H1 (cell line): ENCODE results near the gene PNMA8B. TPM values are rescaled to one million over a fixed set of nuclear protein-coding genes. Genes with fewer than 3 reads are reported as not detected.

Experiments used
- CTCF ChIA-PET: fragments of 300-600 bp; sonication (Branson Sonifier 250); formaldehyde crosslinking; loops from one replicate; lab custom pipeline; 2021; ENCODE audit not compliant: partially characterized antibody; lab: Charles Lee
- POLR2A ChIA-PET: fragments of 300-600 bp; sonication (Branson Sonifier 250); formaldehyde crosslinking; loops from one replicate; lab custom pipeline; 2021; ENCODE audit warnings: inconsistent platforms; ENCODE audit not compliant: partially characterized antibody; lab: Charles Lee
- DNase-seq, 2 experiments: peaks; one replicate each; pipeline versions ENCODE4 v3.0.0 to v3.0.0-alpha.2; 2010 to 2022; ENCODE audit warnings: low spot score in 2 of 2, low read depth in 1 of 2, mixed read lengths in 1 of 2
- FAIRE-seq: peaks from 2 replicates; lab custom pipeline; 2011; peaks lifted over from hg19 to GRCh38; lab: Jason Lieb, UNC
- H2AFZ ChIP-seq: 2 replicates; pipeline ENCODE4 v1.8.1; 2012; ENCODE audit warnings: low read length, inconsistent platforms
- H2AK5ac ChIP-seq: 2 replicates; pipeline ENCODE4 v1.6.1; 2013; ENCODE audit warnings: low read depth, low read length
- H2BK120ac ChIP-seq: replicated peaks from 2 replicates; pipeline ENCODE3; 2013; ENCODE audit warnings: low read depth, low read length, inconsistent platforms
- H2BK12ac ChIP-seq: 2 replicates; pipeline ENCODE4 v1.6.1; 2013; ENCODE audit warnings: low read depth, low read length
- H2BK15ac ChIP-seq: 2 replicates; pipeline ENCODE4 v1.6.1; 2013; ENCODE audit warnings: low read length
- H2BK20ac ChIP-seq: 2 replicates; pipeline ENCODE4 v1.6.1; 2013; ENCODE audit warnings: low read length
- H2BK5ac ChIP-seq: 2 replicates; pipeline ENCODE4 v1.6.1; 2013; ENCODE audit warnings: low read depth, low read length
- H3K14ac ChIP-seq: 2 replicates; pipeline ENCODE4 v1.6.1; 2013; ENCODE audit warnings: inconsistent platforms; ENCODE audit not compliant: insufficient read length
- H3K18ac ChIP-seq: 2 replicates; pipeline ENCODE4 v1.6.1; 2013; ENCODE audit warnings: low read length; ENCODE audit errors: extremely low read depth
- H3K23ac ChIP-seq: 2 replicates; pipeline ENCODE4 v1.6.1; 2013; ENCODE audit warnings: inconsistent platforms; ENCODE audit not compliant: insufficient read length
- H3K23me2 ChIP-seq: 2 replicates; pipeline ENCODE4 v1.6.1; 2013; ENCODE audit warnings: low read depth, low read length
- H3K27ac ChIP-seq: 2 replicates; pipeline ENCODE4 v1.6.1; 2011; ENCODE audit warnings: low read depth, low read length, inconsistent platforms
- H3K27me3 ChIP-seq, 4 experiments: replicated peaks in 1 of 4; 1 replicate in 1 of 4; 2 replicates in 3 of 4; pipeline versions ENCODE4 v1.6.1 to v1.8.1; 2011 to 2013; ENCODE audit warnings: low read length in 3 of 4, mild to moderate bottlenecking in 3 of 4, inconsistent platforms in 2 of 4, mixed read lengths in 2 of 4, moderate library complexity in 1 of 4; ENCODE audit not compliant: control insufficient read depth in 3 of 4, insufficient read depth in 3 of 4; ENCODE audit errors: extremely low read depth in 1 of 4
- H3K36me3 ChIP-seq, 4 experiments: 2 replicates each; pipeline versions ENCODE4 v1.6.1 to v1.8.1; 2011 to 2013; ENCODE audit warnings: mild to moderate bottlenecking in 4 of 4, low read length in 3 of 4, moderate library complexity in 2 of 4, control low read depth in 1 of 4, inconsistent platforms in 1 of 4; ENCODE audit not compliant: insufficient read depth in 4 of 4, control insufficient read depth in 2 of 4
- H3K4ac ChIP-seq: replicated peaks from 2 replicates; pipeline ENCODE3; 2013; ENCODE audit warnings: low read length, low read depth, mixed read lengths, inconsistent platforms; ENCODE audit not compliant: insufficient read length
- H3K4me1 ChIP-seq, 4 experiments: replicated peaks in 1 of 4; 1 replicate in 1 of 4; 2 replicates in 3 of 4; pipeline versions ENCODE4 v1.6.1 to v1.8.1; 2011 to 2013; ENCODE audit warnings: low read length in 3 of 4, inconsistent platforms in 2 of 4, mixed read lengths in 1 of 4; ENCODE audit not compliant: insufficient read depth in 4 of 4, control insufficient read depth in 3 of 4
- H3K4me2 ChIP-seq, 2 experiments: 2 replicates each; pipeline versions ENCODE4 v1.6.1 to v1.8.1; 2011 to 2013; ENCODE audit warnings: low read depth in 2 of 2, low read length in 2 of 2, control low read depth in 1 of 2, inconsistent platforms in 1 of 2, mild to moderate bottlenecking in 1 of 2; ENCODE audit not compliant: insufficient read depth in 1 of 2
- H3K4me3 ChIP-seq, 4 experiments: fragments of 200-600, 300-600 bp in 1 of 4; sonication (generic), shearing (Covaris generic), sonication (Bioruptor Twin) in 1 of 4; 2 replicates each; pipeline versions ENCODE4 v1.5.1 to v1.8.1; 2011 to 2016; ENCODE audit warnings: low read length in 4 of 4, low read depth in 3 of 4, control low read depth in 2 of 4, inconsistent platforms in 2 of 4, mild to moderate bottlenecking in 2 of 4, mixed read lengths in 1 of 4, moderate library complexity in 1 of 4; ENCODE audit not compliant: insufficient read depth in 2 of 4; ENCODE audit errors: extremely low read depth in 1 of 4
- H3K56ac ChIP-seq: replicated peaks from 2 replicates; pipeline ENCODE3; 2013; ENCODE audit warnings: low read depth, mild to moderate bottlenecking, mixed read lengths, low read length, inconsistent platforms; ENCODE audit not compliant: insufficient read length
- H3K79me1 ChIP-seq: 2 replicates; pipeline ENCODE4 v1.6.1; 2013; ENCODE audit warnings: low read depth, low read length, control low read depth
- H3K79me2 ChIP-seq, 2 experiments: 2 replicates each; pipeline versions ENCODE4 v1.6.1 to v1.8.1; 2012 to 2013; ENCODE audit warnings: low read length in 2 of 2, mild to moderate bottlenecking in 2 of 2, inconsistent platforms in 1 of 2; ENCODE audit not compliant: insufficient read depth in 2 of 2, control insufficient read depth in 1 of 2
- H3K9ac ChIP-seq, 4 experiments: replicated peaks in 1 of 4; 1 replicate in 1 of 4; 2 replicates in 3 of 4; pipeline versions ENCODE4 v1.6.1 to v1.8.1; 2011 to 2013; ENCODE audit warnings: low read depth in 3 of 4, low read length in 3 of 4, control low read depth in 2 of 4, mild to moderate bottlenecking in 2 of 4, moderate library complexity in 2 of 4, inconsistent platforms in 1 of 4; ENCODE audit errors: extremely low read depth in 1 of 4
- H3K9me3 ChIP-seq, 2 experiments: 2 replicates each; pipeline versions ENCODE4 v1.6.1 to v1.8.1; 2012 to 2013; ENCODE audit warnings: mild to moderate bottlenecking in 2 of 2, moderate library complexity in 2 of 2, control low read depth in 1 of 2, inconsistent platforms in 1 of 2, low read depth in 1 of 2, low read length in 1 of 2, mixed read lengths in 1 of 2; ENCODE audit not compliant: insufficient read depth in 2 of 2
- H4K20me1 ChIP-seq, 2 experiments: replicated peaks in 1 of 2; 2 replicates each; pipeline versions ENCODE3 to v1.8.1; 2011 to 2013; ENCODE audit warnings: inconsistent platforms in 2 of 2, low read length in 2 of 2, mild to moderate bottlenecking in 1 of 2; ENCODE audit not compliant: insufficient read depth in 2 of 2, control insufficient read depth in 1 of 2
- H4K5ac ChIP-seq: 2 replicates; pipeline ENCODE4 v1.6.1; 2013; ENCODE audit warnings: low read length, low read depth, mixed read lengths, inconsistent platforms; ENCODE audit not compliant: insufficient read length
- H4K8ac ChIP-seq: 2 replicates; pipeline ENCODE4 v1.8.0; 2013; ENCODE audit warnings: mild to moderate bottlenecking, moderate library complexity, low read length, inconsistent platforms; ENCODE audit not compliant: insufficient read depth; ENCODE audit errors: extremely low read depth
- H4K91ac ChIP-seq: replicated peaks from 2 replicates; pipeline ENCODE3; 2013; ENCODE audit warnings: low read length, mixed read lengths, inconsistent platforms; ENCODE audit not compliant: insufficient read length
- ASH2L ChIP-seq: fragments of 200-600, 300-600 bp; sonication (generic); IDR thresholded peaks from one replicate; pipeline ENCODE4 v1.7.1; 2017; ENCODE audit warnings: low read length
- CBX5 ChIP-seq: fragments of 300-800, 300-1000 bp; sonication (generic); IDR thresholded peaks from 2 replicates; pipeline ENCODE4 v1.7.1; 2016; ENCODE audit warnings: antibody characterized with exemption, low read length, low read depth
- CREB1 ChIP-seq: IDR thresholded peaks from 2 replicates; pipeline ENCODE4 v1.6.1; 2012; ENCODE audit warnings: inconsistent platforms
- CTBP2 ChIP-seq: IDR thresholded peaks from 2 replicates; pipeline ENCODE4 v1.7.0; 2011; ENCODE audit warnings: borderline replicate concordance, mild to moderate bottlenecking, moderate library complexity, mixed read lengths, low read length; ENCODE audit not compliant: insufficient read depth, insufficient read length
- EGR1 ChIP-seq: IDR thresholded peaks from 2 replicates; pipeline ENCODE4 v1.6.1; 2011; ENCODE audit warnings: low read depth, low read length, borderline replicate concordance
- FOSL1 ChIP-seq: IDR thresholded peaks from 2 replicates; pipeline ENCODE4 v1.6.1; 2011; ENCODE audit warnings: mild to moderate bottlenecking, low read depth, low read length, moderate library complexity; ENCODE audit not compliant: insufficient read depth
- NRF1 ChIP-seq: IDR thresholded peaks from 2 replicates; pipeline ENCODE4 v1.6.1; 2011; ENCODE audit warnings: mild to moderate bottlenecking, low read depth, low read length, improper control_type of control experiment
- POLR2A ChIP-seq, 2 experiments: IDR thresholded peaks; 1 replicate in 1 of 2; 2 replicates in 1 of 2; pipeline ENCODE4 v1.6.1; 2011; ENCODE audit warnings: low read depth in 2 of 2, low read length in 2 of 2, mild to moderate bottlenecking in 2 of 2; ENCODE audit errors: control extremely low read depth in 1 of 2
- RAD21 ChIP-seq, 2 experiments: IDR thresholded peaks in 1 of 2; conservative IDR thresholded peaks in 1 of 2; 2 replicates each; pipeline ENCODE4 v1.6.1; 2011; ENCODE audit warnings: low read depth in 2 of 2, low read length in 2 of 2, improper control_type of control experiment in 1 of 2, inconsistent platforms in 1 of 2, mild to moderate bottlenecking in 1 of 2, moderate library complexity in 1 of 2
- RBBP5 ChIP-seq: IDR thresholded peaks from 2 replicates; pipeline ENCODE4 v1.7.1; 2012; ENCODE audit warnings: low read depth, mild to moderate bottlenecking, inconsistent platforms, low read length, moderate library complexity, borderline replicate concordance
- RXRA ChIP-seq: IDR thresholded peaks from 2 replicates; pipeline ENCODE4 v1.6.1; 2011; ENCODE audit warnings: low read depth, mild to moderate bottlenecking, low read length, moderate library complexity; ENCODE audit not compliant: insufficient read depth
- SIX5 ChIP-seq: IDR thresholded peaks from 2 replicates; pipeline ENCODE4 v1.6.1; 2011; ENCODE audit warnings: mild to moderate bottlenecking, low read depth, low read length
- TAF1 ChIP-seq: IDR thresholded peaks from 2 replicates; pipeline ENCODE4 v1.6.1; 2011; ENCODE audit warnings: mild to moderate bottlenecking, low read depth, low read length
- WGBS, 2 experiments: shearing (Covaris generic) in 1 of 2; methylation state at CpG; one replicate each; pipeline versions ENCODE4 v1.1.6 to v1.1.7; 2013 to 2015; ENCODE audit warnings: low lambda C conversion rate in 2 of 2, mixed read lengths in 2 of 2, inconsistent platforms in 1 of 2, low coverage in 1 of 2, missing lambda C conversion rate in 1 of 2; ENCODE audit not compliant: insufficient replicate concordance in 2 of 2, insufficient coverage in 1 of 2, insufficient read length in 1 of 2; ENCODE audit errors: extremely low coverage in 1 of 2, missing lambda C conversion rate in 1 of 2; 5-methylcytosine and 5-hydroxymethylcytosine counted together
- polyA plus RNA-seq, 7 experiments: library from polyadenylated mRNA; depleted of rRNA in 3 of 7; stranded (reverse) in 5 of 7; unstranded in 2 of 7; fragments of >200 nt in 5 of 7; fragments of 200-250 nt in 2 of 7; gene quantifications; 1 replicate in 5 of 7; 2 replicates in 1 of 7; 4 replicates in 1 of 7; pipeline versions ENCODE4 v1.2.1 to v1.2.3, GENCODE V29; 2011 to 2013; ENCODE audit warnings: missing spikeins in 2 of 7, mixed read lengths in 2 of 7
- total RNA-seq: library from RNA; stranded (reverse); fragmentation: NEBNext Ultra II Directional; extraction: Animal tissue kit (Norgen Biotek cat#: 25700); gene quantifications from 2 replicates; pipeline ENCODE4 v1.2.1, GENCODE V29; 2021
- TF ChIP-seq, protein P1 (sequence below): IDR thresholded peaks from 2 replicates; pipeline ENCODE4 v1.6.1; 2011; ENCODE audit warnings: low read length, improper control_type of control experiment

Gene PNMA8B
- total and polyA plus RNA-seq, 2 of the 8 experiments (the other 6 are each of a cell fraction or from before 2014, with no cell fraction given), result 0.48 to 1.4 TPM

DNA sequence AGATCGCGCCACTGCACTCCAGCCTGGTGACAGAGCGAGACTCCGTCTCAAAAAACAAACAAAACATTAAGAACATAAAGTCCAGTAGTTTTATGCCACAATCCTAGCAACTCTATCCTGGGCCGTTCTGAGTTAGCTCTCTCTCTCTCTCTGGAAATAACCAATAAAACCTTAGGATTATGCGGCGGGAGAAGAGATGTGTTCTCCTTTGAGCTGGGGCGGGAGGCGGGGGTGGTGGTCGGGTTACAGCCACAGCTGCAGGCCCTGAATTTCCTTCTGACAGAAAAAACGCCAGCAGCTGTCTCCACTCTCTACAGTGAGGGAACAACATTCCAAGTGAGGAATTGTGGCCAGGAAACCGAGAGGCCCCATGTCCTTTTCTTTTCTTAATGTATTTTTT is 15.3 kb downstream of the PNMA8B start:
- Histone ChIP-seq H3K23ac (no peak overlapping the region), H3K18ac (no peak overlapping the region), H4K20me1 (no peaks in the 10 kb centered on the region), H3K14ac (no peak overlapping the region), H3K4me1 (peaks cover 0 to 9% (median 4%) of the 10 kb centered on the region in 4 experiments; a peak in 4 of 7 replicates), H3K27ac (no peak overlapping the region), H3K27me3 (no peaks in the 10 kb centered on the region), H4K91ac (no peak overlapping the region), H3K56ac (no peak overlapping the region), H3K36me3 (no peaks in the 10 kb centered on the region), H2BK20ac (no peak overlapping the region), H3K4me2 (no peak overlapping the region), H2BK5ac (no peak overlapping the region), H3K23me2 (no peaks in the 10 kb centered on the region), H2AFZ (peak overlapping the region; percentile 43; the same call in 1 of the 2 replicates), H2BK12ac (no peak overlapping the region), H2AK5ac (no peak overlapping the region), H4K5ac (no peak overlapping the region), H2BK120ac (no peak overlapping the region), H3K79me2 (no peaks in the 10 kb centered on the region), H3K79me1 (no peaks in the 10 kb centered on the region), H2BK15ac (no peak overlapping the region), H3K4ac (no peak overlapping the region), H3K9me3 (no peaks in the 10 kb centered on the region), H4K8ac (no peak overlapping the region), H3K9ac (no peak overlapping the region), H3K4me3 (no peak overlapping the region)
- CTCF ChIA-PET, result interaction anchor here (0.8 to 1.9 kb wide), 7 partner anchors 33 to 85 kb away, joined by 3 to 8 read pairs (median 3); no protein-coding TSS in a partner anchor
- DNase-seq (no peak), FAIRE-seq (no peak)
- 63% methylated on average over 12 of the region's 12 CpGs; no CpG with 5 or more reads in 1 of the 2 experiments for WGBS, 2 experiments
- POLR2A ChIA-PET, result interaction anchor here (1.2 to 1.7 kb wide), 3 partner anchors 9 to 86 kb away, joined by 3 to 4 read pairs (median 3); partner anchors contain the start of genes CCDC8 and PNMA8A
- TF ChIP-seq TAF1 (no peak), POLR2A (IDR thresholded peaks at IDR 0.05; ENCODE audit: control extremely low read depth in 1 of 2, low read depth in 2 of 2, low read length in 2 of 2) (no peak), NRF1 (no peak), RAD21 (IDR thresholded peaks at IDR 0.05 in 1 of 2, conservative IDR thresholded peaks at IDR 0.05 in 1 of 2; ENCODE audit: low read depth in 2 of 2, low read length in 2 of 2) (no peak), EGR1 (no peak), SIX5 (no peak), CTBP2 (no peak), CBX5 (no peak), RXRA (no peak), RBBP5 (no peak), ASH2L (no peak), CREB1 (no peak), FOSL1 (no peak)
- TF ChIP-seq, protein P1, sequence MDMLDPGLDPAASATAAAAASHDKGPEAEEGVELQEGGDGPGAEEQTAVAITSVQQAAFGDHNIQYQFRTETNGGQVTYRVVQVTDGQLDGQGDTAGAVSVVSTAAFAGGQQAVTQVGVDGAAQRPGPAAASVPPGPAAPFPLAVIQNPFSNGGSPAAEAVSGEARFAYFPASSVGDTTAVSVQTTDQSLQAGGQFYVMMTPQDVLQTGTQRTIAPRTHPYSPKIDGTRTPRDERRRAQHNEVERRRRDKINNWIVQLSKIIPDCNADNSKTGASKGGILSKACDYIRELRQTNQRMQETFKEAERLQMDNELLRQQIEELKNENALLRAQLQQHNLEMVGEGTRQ, result no peak
